Fibroblast of skin of left quadriceps (primary cell): Measurements from ENCODE around the gene TRPM8.
"Not testable (repeated sequence)": the region's sequence is repeated elsewhere in the genome, so short reads cannot be mapped to it uniquely, and the experiment has no call there.

Experiments used
- DNase-seq, 2 experiments: peaks; one replicate each; pipeline ENCODE4 v3.0.0-alpha.2; 2013; ENCODE audit warnings: low read depth in 2 of 2

TRPM8 gene

DNA sequence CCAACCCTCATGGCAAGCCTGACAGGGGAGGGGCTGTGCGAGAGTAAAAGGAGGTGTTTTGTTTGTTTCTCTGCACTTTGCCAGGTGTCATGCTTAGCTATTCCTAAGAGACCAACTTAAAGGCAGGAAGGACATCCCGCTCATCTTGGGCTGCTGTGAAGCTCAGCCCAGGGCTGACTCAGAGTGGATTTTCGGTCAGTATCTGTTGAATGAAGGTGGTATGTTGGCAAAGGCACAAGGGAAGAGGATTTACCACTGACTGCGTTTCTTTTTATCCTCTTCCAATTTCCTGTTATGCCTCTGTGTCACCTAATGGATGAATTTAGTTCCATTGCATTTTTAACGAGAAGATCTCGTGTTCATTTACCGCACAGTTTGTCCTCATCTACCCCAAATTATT lies 18.9 kb downstream of the TRPM8 start:
- DNase-seq, result no peak

DNA sequence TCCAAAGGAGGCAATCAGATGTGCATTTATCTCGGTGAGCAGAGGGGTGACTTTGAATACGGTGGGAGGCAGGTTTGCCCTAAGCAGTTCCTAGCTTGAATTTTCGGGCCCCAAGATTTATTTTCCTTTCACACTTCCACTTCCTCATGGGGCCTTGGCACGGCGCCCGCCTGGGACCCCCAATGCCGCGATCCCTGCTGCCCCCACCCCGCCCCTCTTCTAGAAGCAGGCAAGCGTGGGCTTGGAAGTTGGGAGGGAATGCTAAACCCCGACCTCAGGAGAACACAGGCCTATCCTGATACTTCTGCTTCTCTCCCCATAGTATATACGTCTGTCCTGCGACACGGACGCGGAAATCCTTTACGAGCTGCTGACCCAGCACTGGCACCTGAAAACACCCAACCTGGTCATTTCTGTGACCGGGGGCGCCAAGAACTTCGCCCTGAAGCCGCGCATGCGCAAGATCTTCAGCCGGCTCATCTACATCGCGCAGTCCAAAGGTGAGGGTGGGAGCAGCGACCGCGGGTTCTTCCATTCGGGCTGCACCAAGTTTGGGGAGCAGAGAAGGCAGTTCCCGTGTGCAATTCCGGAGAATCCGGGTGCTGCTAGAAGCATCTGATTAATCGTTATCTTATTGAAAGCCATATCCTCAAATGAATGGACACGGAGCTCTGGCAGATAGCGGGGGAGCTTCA lies 21.6 kb downstream of the TRPM8 start:
- no peak for DNase-seq

DNA sequence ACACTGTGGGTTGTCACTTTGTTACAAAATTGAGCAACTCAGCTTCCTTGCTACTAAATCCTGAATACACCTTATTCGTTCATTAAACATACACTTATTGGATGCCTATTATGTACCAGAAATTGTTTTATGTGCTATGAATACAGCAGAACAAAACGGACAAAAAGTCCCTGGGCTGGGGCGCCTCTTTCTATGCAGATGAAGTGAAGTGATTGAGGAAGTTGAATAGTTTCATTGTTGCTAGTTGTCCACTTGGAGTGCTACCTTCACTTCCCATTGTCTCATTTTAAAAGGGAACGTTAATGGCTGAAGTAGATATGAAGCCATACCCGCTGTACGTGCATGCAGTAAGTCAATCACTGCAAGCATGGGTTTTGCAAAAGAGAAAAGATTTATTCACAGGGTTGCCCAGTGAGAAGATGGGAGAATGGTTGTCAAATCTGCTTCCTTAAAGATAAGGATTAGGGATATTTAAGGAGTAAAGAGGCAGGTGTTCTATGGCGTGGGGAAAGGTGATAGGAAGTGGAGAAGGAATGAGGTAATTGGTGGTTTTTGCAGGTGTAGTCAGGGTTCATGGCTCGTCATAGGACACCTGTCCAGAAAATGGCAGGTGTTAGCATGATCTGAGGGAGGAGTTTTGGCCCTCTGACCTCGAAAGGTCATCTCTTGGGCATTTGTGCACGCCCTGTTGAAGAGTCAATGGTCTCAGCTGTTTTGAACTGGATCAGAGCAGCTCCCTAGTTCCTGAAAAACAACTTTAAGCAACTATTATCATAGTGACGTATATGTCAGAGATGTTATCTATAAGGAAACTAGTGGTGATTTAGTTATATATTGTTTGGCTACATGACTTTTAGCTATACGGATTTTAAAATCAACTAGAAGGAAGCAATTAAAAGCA lies 23.5 kb downstream of the TRPM8 start:
- DNase-seq, result no peak

DNA sequence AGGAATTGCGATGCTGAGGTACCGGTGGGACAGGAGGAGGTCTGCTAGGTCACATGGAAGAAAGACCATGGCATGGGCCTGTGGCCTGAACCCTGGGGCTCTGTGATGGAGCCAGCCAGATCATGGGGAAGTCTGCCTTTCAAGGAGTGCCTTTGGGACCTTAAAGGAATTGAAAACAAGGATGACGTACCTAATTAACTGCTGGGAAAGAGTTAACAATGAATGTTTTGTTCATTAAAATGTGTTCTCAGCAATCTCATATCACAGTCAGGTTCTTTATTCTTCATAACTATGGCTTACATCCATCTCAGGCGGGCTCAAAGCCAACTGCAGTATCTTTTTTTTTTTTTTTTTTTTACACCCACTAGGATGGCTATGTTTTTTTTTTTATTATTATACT lies 25.6 kb downstream of the TRPM8 start:
- DNase-seq, result no peak

DNA sequence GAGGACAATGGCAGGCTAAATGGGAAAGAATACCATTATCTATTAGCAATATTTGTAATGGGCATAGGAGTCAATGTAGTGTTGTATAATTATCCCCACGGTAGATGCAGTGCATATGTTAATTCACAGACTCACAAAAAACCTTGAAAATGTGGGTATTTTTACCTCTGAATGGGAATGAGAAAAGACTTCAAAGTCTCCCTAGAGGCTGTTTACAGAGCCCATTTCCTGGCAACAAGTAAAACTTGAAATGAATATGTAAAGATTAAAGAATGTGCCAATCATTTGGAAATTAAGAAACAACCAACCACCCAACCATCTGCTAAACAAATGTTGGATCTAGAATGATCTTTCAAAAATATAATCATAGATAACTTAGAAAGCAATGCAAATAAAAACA lies 27.1 kb downstream of the TRPM8 start:
- no peak for DNase-seq

DNA sequence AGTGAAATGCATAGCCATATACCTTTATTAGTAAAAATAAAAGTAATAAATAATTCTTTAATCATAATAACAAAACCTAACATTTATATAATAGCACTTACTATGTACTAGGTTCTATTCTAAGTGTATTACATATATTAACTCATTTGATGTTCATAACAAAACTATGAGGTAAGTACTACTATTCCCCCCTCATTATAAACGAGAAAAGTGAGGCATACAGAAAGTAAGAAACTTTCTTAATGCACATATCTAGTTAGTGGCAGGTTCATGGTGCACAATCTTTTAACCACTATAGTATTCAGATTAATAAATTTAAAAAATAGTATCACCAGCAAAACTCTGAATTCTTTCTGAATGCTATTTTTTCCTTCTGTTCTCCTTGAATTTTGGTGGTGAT lies 27.5 kb downstream of the TRPM8 start:
- DNase-seq, result no peak

DNA sequence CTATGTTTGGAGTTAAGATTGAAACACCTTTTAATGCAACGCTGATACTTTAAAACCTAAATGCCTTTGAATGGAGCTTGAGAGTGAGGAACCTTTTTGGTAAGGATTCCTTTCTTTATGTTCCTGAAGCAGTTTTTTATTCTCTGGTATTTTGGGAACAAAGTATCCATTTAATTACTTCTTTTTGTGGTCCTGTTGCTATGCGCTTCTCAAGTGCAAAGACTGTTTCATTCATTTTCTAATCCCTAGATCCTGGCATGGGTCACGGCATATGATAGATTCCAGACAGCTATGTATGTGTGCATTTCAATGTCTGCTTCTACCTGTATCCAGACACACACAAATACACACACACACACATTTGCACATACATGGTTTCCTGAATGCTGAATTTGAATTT lies 28.0 kb downstream of the TRPM8 start:
- no peak for DNase-seq

DNA sequence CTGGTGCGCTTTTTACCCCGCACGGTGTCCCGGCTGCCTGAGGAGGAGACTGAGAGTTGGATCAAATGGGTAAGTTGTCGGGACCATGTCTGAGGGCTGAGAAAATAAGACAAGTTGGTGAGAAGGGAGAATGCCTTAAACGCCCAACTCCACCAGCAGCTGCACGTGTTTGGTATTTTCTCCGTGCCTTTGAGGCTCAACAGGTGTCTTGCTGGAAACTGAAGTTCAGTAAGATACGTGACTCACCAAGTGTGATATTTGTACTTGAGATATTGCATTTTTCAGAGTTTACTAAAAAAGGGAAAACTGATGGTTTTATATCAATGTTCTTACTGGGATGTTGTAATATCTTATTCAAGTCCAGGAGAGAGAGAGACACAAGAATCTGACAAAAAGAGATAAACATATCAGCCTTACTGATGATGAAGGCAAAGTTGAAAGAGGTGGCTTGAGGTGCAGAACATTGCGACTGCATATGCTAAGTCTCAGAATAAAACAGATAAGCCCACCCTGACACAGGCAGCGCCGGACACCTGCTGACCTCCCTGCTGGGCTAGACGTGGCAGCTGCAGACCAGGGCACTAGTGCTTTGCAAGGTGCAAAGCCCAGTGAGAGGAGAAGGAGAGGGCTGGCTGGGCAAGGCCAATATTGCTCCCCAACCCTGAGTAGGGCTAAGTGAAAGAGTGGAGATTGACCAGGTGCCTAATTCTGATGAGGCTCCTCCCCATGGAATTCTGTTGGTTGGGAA lies 33.1 kb downstream of the TRPM8 start:
- DNase-seq, result no peak

DNA sequence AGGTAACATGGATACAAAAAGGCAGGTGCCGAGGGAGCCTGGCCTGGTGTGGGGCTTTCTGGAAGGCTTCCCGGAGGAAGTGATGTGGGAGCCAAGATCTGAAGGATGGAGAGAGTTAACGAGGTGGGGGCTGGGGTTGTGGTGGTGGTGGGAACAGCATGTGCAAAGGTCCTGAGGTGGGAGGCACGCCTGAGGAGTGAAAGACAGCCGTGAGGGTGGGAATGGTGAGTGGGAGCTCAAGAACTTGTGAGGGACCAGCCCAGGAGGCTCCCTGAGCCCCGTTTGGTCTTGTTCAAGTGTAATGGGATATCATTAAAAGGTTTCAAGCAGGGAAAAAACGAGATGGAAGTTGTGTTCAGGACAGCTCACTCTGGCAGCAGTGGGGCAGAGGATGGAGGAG lies 35.2 kb downstream of the TRPM8 start:
- DNase-seq, result no peak

DNA sequence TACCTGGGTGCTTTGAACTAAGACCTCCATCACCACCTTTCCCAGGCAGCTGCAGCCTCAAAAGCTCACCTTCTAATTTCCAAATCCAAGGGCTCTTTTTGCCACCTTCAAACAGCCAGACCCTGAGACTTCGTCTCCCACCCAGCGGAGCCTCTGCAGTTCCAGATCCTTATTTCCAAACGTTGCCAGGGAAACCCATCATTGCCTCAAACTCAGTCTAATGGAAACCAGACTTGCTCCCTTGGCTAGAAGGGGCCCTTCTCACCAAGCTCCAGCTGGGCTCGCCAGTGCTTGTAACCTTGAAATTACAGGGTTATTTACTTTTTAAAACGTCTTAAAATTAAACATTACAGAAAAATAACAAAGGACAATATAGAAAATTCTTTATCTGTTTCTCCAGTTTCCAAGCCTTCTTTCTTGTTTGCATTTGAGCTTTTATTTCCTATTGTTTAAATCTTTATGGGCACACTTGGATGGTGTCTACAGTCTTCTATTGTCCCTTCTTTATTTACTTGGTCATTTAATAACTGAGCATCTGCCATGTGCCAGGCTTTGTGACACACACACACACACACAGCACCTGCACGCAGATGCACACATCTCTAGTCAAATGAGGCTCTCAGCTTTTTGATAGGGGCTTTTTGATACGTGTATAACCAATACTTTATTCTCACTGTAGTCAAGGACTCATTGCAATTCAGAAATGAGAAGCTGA lies 36.1 kb downstream of the TRPM8 start:
- DNase-seq, result no peak

DNA sequence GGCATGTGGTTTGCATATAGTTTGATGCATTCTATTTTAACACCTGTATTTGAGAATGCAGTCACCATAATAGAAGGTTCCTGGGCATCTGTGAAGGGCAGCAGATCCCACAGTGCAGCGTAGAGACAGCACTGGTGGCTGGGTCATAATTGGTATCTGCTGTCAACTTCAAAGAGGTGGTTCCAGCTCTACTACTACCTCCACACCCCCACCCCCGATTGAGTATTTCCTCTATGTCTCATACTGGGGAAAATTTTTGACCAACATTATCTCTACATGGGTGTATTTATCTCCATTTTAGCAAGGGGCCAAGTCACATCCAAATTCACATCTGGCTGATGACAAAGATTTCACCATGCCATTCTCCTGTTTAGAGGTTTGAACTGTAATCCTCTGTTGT lies 43.0 kb downstream of the TRPM8 start:
- no peak for DNase-seq

DNA sequence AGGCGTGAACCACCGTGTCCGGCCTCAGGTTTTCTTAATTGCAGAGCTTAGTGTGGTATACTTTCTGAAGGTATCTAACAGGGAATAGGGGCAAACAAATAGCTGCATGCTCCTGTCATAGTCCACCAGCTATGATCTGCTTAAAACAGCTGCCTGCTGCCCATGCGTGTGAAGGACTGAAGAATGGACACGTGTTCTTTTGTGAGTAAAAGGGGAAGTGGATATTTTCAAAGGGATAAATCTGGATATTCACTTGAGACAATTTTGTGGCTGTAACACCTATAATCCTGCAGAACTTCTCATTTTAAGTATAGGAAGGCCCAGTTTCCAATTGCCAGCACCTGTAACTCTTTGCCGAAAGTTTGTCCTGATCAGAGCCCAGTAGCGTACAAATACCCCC lies 44.7 kb downstream of the TRPM8 start:
- no peak for DNase-seq

DNA sequence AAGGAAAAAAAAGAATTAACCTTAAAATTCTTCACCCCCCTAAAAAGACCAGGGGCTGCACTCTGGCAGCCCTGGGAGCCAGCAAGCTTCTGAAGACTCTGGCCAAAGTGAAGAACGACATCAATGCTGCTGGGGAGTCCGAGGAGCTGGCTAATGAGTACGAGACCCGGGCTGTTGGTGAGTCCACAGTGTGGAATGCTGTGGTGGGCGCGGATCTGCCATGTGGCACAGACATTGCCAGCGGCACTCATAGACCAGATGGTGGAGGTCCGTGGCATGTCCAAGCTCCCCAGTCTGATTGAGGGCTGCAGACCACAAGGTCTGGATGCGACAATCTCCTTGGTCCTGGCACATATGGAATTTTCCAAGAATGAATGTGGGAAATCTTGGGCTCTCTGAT lies 47.4 kb downstream of the TRPM8 start:
- DNase-seq, result no peak

DNA sequence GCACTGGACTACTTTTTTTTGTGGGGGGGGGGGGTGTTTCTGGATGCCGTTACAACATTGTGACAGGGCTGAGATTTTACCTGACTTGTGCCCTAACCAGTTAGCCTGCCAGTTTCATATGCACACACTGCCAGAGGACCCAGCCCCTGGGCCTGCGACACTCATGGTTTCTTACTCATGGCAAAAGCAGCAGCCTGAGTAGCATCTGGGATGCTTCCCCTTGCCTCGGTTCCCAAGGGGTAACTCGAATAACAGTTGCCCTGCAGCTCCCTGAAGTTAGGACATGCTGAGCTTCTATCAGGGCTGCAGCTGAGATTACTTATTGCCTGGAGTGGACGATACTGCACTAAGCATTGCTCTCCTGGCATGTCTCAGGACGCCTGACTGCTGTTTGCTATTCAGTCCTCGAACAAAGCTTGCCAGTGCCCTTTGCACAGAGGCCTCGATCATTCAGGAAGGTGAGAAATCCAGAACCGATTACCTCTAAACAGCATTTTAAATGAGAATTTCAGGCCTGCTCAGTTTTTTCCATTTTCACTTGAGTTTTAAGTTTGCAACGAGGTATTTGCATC lies 47.9 kb downstream of the TRPM8 start:
- no peak for DNase-seq

DNA sequence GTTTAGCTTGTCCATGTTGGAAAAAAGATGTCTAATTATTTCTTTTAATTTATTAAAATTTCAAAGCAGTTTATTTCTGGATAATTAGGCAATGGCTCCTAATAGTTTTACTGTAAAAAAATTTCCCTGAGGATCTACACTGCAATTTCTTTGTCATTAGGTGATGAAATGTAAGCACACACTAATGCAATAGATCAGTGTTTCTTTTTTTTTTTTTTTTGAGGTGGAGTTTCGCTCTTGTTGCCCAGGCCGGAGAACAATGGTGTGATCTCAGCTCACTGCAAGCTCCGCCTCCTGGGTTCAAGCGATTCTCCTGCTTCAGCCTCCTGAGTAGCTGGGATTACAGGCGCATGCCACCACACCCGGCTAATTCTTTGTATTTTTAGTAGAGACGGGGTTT lies 48.5 kb downstream of the TRPM8 start:
- DNase-seq, result not testable (repeated sequence)

DNA sequence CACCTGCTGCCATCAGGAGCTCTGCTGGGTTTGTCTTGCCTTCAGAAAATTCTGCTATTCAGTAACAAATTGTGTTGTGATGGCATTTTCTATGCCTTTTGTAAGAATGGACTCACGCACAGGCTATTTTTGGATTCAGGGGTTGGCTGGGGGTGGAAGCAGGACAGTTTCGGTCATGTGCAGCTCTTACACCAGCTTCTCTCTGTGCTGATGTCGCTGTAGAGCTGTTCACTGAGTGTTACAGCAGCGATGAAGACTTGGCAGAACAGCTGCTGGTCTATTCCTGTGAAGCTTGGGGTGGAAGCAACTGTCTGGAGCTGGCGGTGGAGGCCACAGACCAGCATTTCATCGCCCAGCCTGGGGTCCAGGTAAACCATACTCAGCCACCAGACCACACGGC lies 49.2 kb downstream of the TRPM8 start:
- no peak for DNase-seq

DNA sequence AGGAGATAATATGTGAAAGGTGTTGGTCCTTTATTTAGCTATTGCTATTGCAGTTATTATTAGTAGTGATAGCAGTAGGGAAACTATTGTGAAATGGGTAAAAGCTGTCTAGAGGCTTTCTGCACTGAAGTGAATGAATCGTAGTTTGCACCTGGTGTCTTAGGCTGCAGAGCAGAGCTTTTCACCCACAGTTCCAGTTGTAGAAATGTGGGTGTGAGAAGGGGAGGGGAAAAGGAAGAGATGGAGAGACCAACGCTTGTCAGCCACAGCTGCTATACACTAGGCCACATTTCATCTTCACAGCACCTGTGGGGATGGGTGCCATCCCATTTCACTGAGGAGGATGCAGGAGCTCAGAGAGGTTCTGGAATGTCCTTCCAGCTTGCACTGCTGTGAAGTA lies 50.0 kb downstream of the TRPM8 start:
- DNase-seq, result no peak

DNA sequence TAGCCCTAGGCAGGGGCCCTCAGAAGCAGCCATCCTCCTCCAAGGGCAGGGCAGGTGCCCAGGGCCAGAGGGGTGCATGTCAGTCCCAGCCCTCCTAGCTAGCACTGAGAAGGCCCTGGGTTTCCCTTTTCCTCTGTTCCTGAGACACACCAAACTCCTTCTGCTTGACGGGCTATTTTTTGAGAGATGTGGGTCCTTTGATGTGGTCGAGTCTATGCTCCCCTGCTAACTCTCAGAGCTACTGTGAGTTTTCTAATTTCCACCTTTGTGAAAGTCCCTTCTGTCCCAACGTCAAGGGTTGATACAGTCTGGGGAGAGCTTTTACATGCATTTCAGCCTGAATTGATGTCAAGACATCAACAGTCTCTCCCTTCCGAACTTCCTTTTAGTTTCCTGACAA lies 51.4 kb downstream of the TRPM8 start:
- DNase-seq, result no peak

DNA sequence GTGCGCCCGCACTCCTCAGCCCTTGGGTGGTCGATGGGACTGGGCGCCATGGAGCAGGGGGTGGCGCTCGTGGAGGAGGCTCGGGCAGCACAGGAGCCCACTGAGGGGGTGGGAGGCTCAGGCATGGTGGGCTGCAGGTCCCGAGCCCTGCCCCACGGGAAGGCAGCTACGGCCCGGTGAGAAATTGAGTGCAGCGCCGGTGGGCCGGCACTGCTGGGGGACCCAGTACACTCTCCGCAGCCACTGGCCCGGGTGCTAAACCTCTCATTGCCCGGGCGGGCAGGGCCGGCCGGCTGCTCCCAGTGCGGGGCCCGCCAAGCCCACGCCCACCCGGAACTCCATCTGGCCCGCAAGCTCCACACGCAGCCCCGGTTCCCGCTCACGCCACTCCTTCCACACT lies 55.3 kb downstream of the TRPM8 start:
- DNase-seq, result not testable (repeated sequence)

DNA sequence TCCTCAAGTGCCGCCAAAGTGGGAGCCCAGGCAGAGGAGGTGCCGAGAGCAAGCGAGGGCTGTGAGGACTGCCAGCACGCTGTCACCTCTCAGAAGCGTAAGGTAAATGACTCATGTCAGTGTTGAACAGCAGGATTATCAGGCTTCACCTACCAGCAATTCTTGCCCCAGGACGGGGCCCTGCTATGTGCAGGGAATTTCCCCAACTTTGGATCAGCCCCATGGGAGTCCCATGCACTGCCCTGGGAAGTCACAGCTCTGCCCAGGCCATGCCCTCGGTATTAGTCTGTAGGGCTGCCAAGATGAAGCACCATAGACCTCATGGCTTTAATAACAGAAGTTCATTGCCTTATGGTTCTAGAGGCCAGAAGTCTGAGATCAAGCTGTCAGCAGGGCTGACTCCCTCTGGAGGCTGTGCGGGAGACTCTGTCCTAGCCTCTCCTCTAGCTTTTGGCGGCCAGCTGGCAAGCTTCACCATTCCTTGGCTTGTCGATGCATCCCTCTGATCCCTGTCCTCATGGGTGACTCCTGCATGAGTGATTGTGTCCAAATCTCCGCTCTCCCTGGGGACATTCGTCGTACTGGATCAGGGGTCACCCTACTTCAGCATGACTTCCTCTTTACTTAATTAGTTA lies 55.9 kb downstream of the TRPM8 start:
- no peak for DNase-seq

DNA sequence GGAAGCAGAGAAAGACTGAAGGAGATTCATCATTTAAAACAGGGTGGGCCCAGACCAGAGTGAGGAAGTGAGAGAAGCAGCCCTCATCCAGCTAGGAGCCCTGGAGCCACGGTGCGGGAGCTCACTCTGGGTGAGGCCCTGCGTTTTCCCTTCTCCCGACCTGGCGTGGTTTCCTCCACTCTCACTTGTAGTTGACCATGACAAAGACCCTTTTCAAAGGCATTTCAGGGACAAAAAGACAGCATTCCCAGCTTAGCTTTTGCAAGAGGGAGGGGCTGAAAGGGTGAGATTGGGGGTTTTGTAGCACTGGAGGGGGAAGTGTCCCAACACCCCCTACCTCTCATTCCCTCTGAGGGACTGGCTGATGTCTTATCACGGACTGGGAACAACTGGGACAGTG lies 56.6 kb downstream of the TRPM8 start:
- no peak for DNase-seq
